Measurements from ENCODE around the gene RUFY3. TPM values are rescaled to one million over a fixed set of nuclear protein-coding genes. Genes with fewer than 3 reads are reported as not detected.
A peak's percentile ranks its signal among the peaks of the same experiment; 100 is the strongest.

The RUFY3 gene
- total RNA-seq, 3 donors from 2014 or later, result 31.9 to 54.2 (median 46.0) TPM

DNA sequence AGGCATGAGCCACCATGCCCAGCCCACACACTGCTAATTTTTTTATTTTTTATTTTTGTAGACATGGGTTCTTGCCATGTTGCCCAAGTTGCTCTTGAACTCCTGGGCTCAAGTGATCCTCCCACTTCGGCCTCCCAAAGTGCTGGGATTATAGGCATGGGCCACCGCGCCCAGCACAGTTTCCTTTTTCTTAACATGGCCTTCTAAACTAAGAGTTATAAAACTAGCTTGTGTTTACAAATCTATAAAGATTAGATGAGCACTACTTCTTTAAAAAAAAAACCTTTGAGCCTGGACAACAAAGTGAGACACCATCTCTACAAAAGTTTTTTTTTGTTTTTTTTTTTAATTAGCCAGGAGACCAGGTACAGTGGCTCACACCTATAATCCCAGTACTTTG, 107.3 kb downstream of the RUFY3 start:
- no peak for TF ChIP-seq CTCF (IDR thresholded peaks at IDR 0.05)
- Histone ChIP-seq H3K4me1 (ENCODE audit: low read depth) (peaks cover 7% of the 10 kb centered on the region), H3K4me3 (no peak overlapping the region), H3K36me3 (ENCODE audit: low read depth) (peaks cover 4% of the 10 kb centered on the region), H3K9me3 (no peaks in the 10 kb centered on the region)
- DNase-seq (no peak), ATAC-seq (peak; percentile 57)
- intact Hi-C loops (cut with DNase I, micrococcal nuclease), result loop anchor here in 1 of 2 donors (10.0 kb wide), 1 partner anchor 166 kb away; the partner anchor contains the start of gene DCK

DNA sequence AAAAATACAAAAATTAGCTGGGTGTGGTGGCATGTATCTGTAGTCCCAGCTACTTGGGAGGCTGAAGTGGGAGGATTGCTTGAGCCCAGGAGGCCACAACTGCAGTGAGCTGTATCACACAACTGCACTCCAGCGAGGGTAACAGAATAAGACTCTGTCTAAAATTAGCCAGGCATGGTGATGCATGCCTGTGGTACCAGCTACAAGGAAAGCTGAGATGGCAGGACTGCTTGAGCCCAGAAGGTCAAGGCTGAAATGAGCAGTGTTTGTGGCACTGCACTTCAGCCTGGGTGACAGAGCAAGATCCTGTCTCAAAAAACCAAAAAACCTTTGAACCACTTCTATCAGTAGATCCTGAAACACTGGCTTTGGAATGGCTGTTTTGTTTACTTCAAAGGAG, 107.7 kb downstream of the RUFY3 start:
- H3K36me3 ChIP-seq (ENCODE audit: low read depth), result peaks cover under 1% of the 10 kb centered on the region
- ATAC-seq, result no peak
- TF ChIP-seq CTCF (IDR thresholded peaks at IDR 0.05), result no peak
- intact Hi-C loops (cut with DNase I, micrococcal nuclease), result loop anchor here in 1 of 2 donors (10.0 kb wide), 1 partner anchor 165 kb away; the partner anchor contains the start of gene DCK
- no peak for DNase-seq
- H3K4me3 ChIP-seq, result no peak overlapping the region
- peaks cover 7% of the 10 kb centered on the region for H3K4me1 ChIP-seq (ENCODE audit: low read depth)
- no peaks in the 10 kb centered on the region for H3K9me3 ChIP-seq

DNA sequence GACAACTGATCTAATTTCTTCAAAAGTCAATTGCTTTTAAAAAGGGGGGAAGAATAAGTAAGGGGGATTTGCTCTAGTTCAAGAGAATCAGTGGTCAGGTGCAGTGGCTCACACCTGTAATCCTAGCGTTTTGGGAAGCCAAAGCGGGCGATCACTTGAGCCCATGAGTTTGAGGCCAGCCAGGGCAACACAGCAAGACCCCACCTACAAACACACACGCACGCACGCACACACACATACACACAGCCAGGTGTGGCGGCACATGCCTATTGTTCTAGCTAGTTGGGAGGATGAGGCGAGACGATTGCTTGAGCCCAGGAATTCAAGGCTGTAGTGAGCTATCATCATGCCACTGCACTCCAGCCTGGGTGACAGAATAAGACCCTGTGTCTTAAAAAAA, 108.3 kb downstream of the RUFY3 start:
- ATAC-seq (no peak), DNase-seq (no peak)
- TF ChIP-seq CTCF (IDR thresholded peaks at IDR 0.05), result no peak
- H3K4me3 ChIP-seq, result no peak overlapping the region
- intact Hi-C loops (cut with DNase I, micrococcal nuclease), result no loop called here
- H3K9me3 ChIP-seq, result no peaks in the 10 kb centered on the region
- no peaks in the 10 kb centered on the region for H3K36me3 ChIP-seq (ENCODE audit: low read depth)
- peaks cover 7% of the 10 kb centered on the region for H3K4me1 ChIP-seq (ENCODE audit: low read depth)

DNA sequence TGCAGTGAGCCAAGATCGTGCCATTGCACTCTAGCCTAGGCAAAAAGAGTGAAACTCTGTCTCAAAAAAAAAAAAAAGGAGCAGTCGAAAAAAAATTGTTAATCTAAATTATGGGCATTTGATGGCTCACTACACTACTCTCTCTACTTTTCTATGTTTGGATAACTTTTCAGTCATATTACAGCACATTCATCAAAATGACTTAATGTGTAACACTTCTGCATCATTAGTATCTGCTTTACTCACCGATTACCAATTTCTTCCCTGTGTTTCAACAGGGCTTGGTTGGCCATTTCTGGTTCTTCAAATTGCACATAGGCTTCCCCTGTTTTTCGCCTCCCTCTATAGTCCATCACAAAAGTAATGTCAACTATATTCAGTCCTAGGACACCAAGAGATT, 109.5 kb downstream of the RUFY3 start:
- no peaks in the 10 kb centered on the region for H3K36me3 ChIP-seq (ENCODE audit: low read depth)
- intact Hi-C loops (cut with DNase I, micrococcal nuclease), result no loop called here
- ATAC-seq (no peak), DNase-seq (no peak)
- H3K4me1 ChIP-seq (ENCODE audit: low read depth), result peaks cover 7% of the 10 kb centered on the region
- no peak for TF ChIP-seq CTCF (IDR thresholded peaks at IDR 0.05)
- no peak overlapping the region for H3K4me3 ChIP-seq
- no peaks in the 10 kb centered on the region for H3K9me3 ChIP-seq

GRCh38 chr4:70833675-70834074, 111.9 kb downstream of the RUFY3 start:
- ATAC-seq, result no peak
- no peak for DNase-seq
- Histone ChIP-seq H3K4me1 (ENCODE audit: low read depth) (peaks cover 16% of the 10 kb centered on the region), H3K36me3 (ENCODE audit: low read depth) (no peaks in the 10 kb centered on the region), H3K9me3 (no peaks in the 10 kb centered on the region), H3K4me3 (no peak overlapping the region)
- TF ChIP-seq CTCF (IDR thresholded peaks at IDR 0.05), result no peak
- intact Hi-C loops (cut with DNase I, micrococcal nuclease), result no loop called here

DNA sequence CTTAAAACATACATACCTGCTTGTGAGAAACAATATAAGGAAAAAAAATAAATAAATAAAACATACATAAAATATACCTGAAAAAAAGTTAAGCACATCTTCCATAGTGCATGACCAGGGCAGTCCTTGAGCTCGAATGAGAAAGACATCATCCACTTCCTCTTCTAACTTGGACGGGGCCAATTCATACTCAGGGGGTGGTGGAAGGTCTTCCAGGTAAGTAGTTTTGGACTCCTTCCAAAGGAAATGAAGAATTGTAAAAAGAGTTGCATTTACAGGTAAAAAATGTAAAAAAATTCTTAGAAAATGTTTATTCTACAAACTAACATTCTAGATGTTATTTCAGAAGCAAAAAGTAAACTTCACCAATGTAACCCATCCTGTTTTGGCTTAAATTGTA, 114.3 kb downstream of the RUFY3 start:
- intact Hi-C loops (cut with DNase I, micrococcal nuclease), result no loop called here
- TF ChIP-seq CTCF (IDR thresholded peaks at IDR 0.05), result no peak
- ATAC-seq, result no peak
- Histone ChIP-seq H3K4me3 (no peak overlapping the region), H3K4me1 (ENCODE audit: low read depth) (peaks cover 13% of the 10 kb centered on the region), H3K36me3 (ENCODE audit: low read depth) (no peaks in the 10 kb centered on the region), H3K9me3 (no peaks in the 10 kb centered on the region)
- no peak for DNase-seq

Data from mucosa of descending colon (tissue), 3 donors.